ENCODE data around the gene ASPHD2.

ASPHD2 gene

GRCh38 chr22:26474682-26475081, 45.6 kb downstream of the ASPHD2 start:
- H3K9me3 Mint-ChIP-seq, result no peaks in the 10 kb centered on the region
- no peak overlapping the region for H3K4me3 Mint-ChIP-seq
- H3K36me3 Mint-ChIP-seq, result peaks cover 23% of the 10 kb centered on the region
- no peak overlapping the region for H3K27ac Mint-ChIP-seq
- H3K27me3 Mint-ChIP-seq, result no peaks in the 10 kb centered on the region
- H3K4me1 Mint-ChIP-seq, result peaks cover 32% of the 10 kb centered on the region

- Mint-ChIP-seq H3K4me1 (peaks cover 51% of the 10 kb centered on the region), H3K9me3 (no peaks in the 10 kb centered on the region), H3K27ac (peak overlapping the region; percentile 71), H3K27me3 (no peaks in the 10 kb centered on the region), H3K36me3 (peaks cover 24% of the 10 kb centered on the region), H3K4me3 (no peak overlapping the region)
These were observed 47.8 kb downstream of the ASPHD2 start for GRCh38 chr22:26476705-26477340.

GRCh38 chr22:26477341-26477731, 48.3 kb downstream of the ASPHD2 start:
- Mint-ChIP-seq H3K36me3 (peaks cover 24% of the 10 kb centered on the region), H3K4me1 (peaks cover 57% of the 10 kb centered on the region), H3K4me3 (peak overlapping the region; percentile 75), H3K9me3 (no peaks in the 10 kb centered on the region), H3K27me3 (no peaks in the 10 kb centered on the region), H3K27ac (no peak overlapping the region)

- Mint-ChIP-seq H3K27ac (peak overlapping the region; percentile 78), H3K9me3 (no peaks in the 10 kb centered on the region), H3K4me1 (peaks cover 68% of the 10 kb centered on the region), H3K4me3 (peak overlapping the region; percentile 84), H3K27me3 (no peaks in the 10 kb centered on the region), H3K36me3 (peaks cover 24% of the 10 kb centered on the region)
These were observed 50.2 kb downstream of the ASPHD2 start for GRCh38 chr22:26479043-26479791.

GRCh38 chr22:26479792-26480610, 50.9 kb downstream of the ASPHD2 start:
- Mint-ChIP-seq H3K4me1 (peaks cover 68% of the 10 kb centered on the region), H3K27me3 (no peaks in the 10 kb centered on the region), H3K9me3 (no peaks in the 10 kb centered on the region), H3K4me3 (peak overlapping the region; percentile 84), H3K36me3 (peaks cover 19% of the 10 kb centered on the region), H3K27ac (peak overlapping the region; percentile 78)

GRCh38 chr22:26480611-26480932, 51.5 kb downstream of the ASPHD2 start:
- Mint-ChIP-seq H3K27me3 (no peaks in the 10 kb centered on the region), H3K4me3 (peak overlapping the region; percentile 84), H3K36me3 (peaks cover 18% of the 10 kb centered on the region), H3K4me1 (peaks cover 74% of the 10 kb centered on the region), H3K9me3 (no peaks in the 10 kb centered on the region), H3K27ac (peak overlapping the region; percentile 36)

- peaks cover 18% of the 10 kb centered on the region for H3K36me3 Mint-ChIP-seq
- H3K27ac Mint-ChIP-seq, result peak overlapping the region; percentile 73
- H3K4me1 Mint-ChIP-seq, result peaks cover 80% of the 10 kb centered on the region
- H3K9me3 Mint-ChIP-seq, result no peaks in the 10 kb centered on the region
- no peaks in the 10 kb centered on the region for H3K27me3 Mint-ChIP-seq
- peak overlapping the region; percentile 84 for H3K4me3 Mint-ChIP-seq
These were observed 52.1 kb downstream of the ASPHD2 start for GRCh38 chr22:26481112-26481693.

- Mint-ChIP-seq H3K36me3 (peaks cover 15% of the 10 kb centered on the region), H3K27me3 (no peaks in the 10 kb centered on the region), H3K4me3 (peak overlapping the region; percentile 97), H3K9me3 (no peaks in the 10 kb centered on the region), H3K4me1 (peaks cover 80% of the 10 kb centered on the region), H3K27ac (no peak overlapping the region)
These were observed 52.6 kb downstream of the ASPHD2 start for GRCh38 chr22:26481694-26482093.

GRCh38 chr22:26482161-26482560, 53.1 kb downstream of the ASPHD2 start:
- H3K36me3 Mint-ChIP-seq, result peaks cover 13% of the 10 kb centered on the region
- peak overlapping the region; percentile 97 for H3K27ac Mint-ChIP-seq
- H3K4me1 Mint-ChIP-seq, result peaks cover 78% of the 10 kb centered on the region

GRCh38 chr22:26483043-26483438, 54.0 kb downstream of the ASPHD2 start:
- Mint-ChIP-seq H3K9me3 (no peaks in the 10 kb centered on the region), H3K27ac (peak overlapping the region; percentile 97), H3K4me1 (peaks cover 69% of the 10 kb centered on the region), H3K4me3 (peak overlapping the region; percentile 97), H3K27me3 (no peaks in the 10 kb centered on the region), H3K36me3 (peaks cover 5% of the 10 kb centered on the region)

More at GRCh38 chr22:26482161-26482560, 53.1 kb downstream of the ASPHD2 start:
- Mint-ChIP-seq H3K4me3 (peak overlapping the region; percentile 97), H3K27me3 (no peaks in the 10 kb centered on the region), H3K9me3 (no peaks in the 10 kb centered on the region)

- H3K36me3 Mint-ChIP-seq, result peaks cover 4% of the 10 kb centered on the region
- peaks cover 66% of the 10 kb centered on the region for H3K4me1 Mint-ChIP-seq
- peak within 1 kb of the TSS; percentile 97 for H3K27ac Mint-ChIP-seq
- H3K9me3 Mint-ChIP-seq, result no peaks in the 10 kb centered on the region
- H3K27me3 Mint-ChIP-seq, result no peaks in the 10 kb centered on the region
- peak within 1 kb of the TSS; percentile 97 for H3K4me3 Mint-ChIP-seq
These were observed 54.6 kb downstream of the ASPHD2 start, which contains the start of the genes HPS4 and SRRD for GRCh38 chr22:26483439-26484359. Gene HPS4, minus strand, starts transcription at chr22:26483783. Its CDS starts 2,021 bp downstream, at chr22:26481762. Gene SRRD, plus strand, starts transcription at chr22:26483877. Its CDS starts 14 bp downstream, at chr22:26483891.

GRCh38 chr22:26484360-26484706, 55.3 kb downstream of the ASPHD2 start:
- Mint-ChIP-seq H3K36me3 (peaks cover 8% of the 10 kb centered on the region), H3K4me1 (peaks cover 59% of the 10 kb centered on the region), H3K9me3 (no peaks in the 10 kb centered on the region), H3K27me3 (no peaks in the 10 kb centered on the region), H3K4me3 (peak overlapping the region; percentile 97), H3K27ac (peak overlapping the region; percentile 94)

- Mint-ChIP-seq H3K9me3 (no peaks in the 10 kb centered on the region), H3K4me1 (peaks cover 52% of the 10 kb centered on the region), H3K4me3 (peak overlapping the region; percentile 97), H3K27me3 (no peaks in the 10 kb centered on the region), H3K36me3 (peaks cover 9% of the 10 kb centered on the region), H3K27ac (peak overlapping the region; percentile 80)
These were observed 56.0 kb downstream of the ASPHD2 start for GRCh38 chr22:26485013-26485412.

- Mint-ChIP-seq H3K27ac (no peak overlapping the region), H3K36me3 (peaks cover 12% of the 10 kb centered on the region), H3K4me1 (peaks cover 45% of the 10 kb centered on the region), H3K4me3 (peak overlapping the region; percentile 97), H3K27me3 (no peaks in the 10 kb centered on the region), H3K9me3 (no peaks in the 10 kb centered on the region)
These were observed 56.8 kb downstream of the ASPHD2 start for GRCh38 chr22:26485806-26486390.

Data from activated naive CD4-positive, alpha-beta T cell treated with anti-CD3 and anti-CD28 coated beads, Interleukin-2, amount 50 U/mL, for 24 hours (primary cell).